Endothelial cell of umbilical vein (primary cell): Measurements from ENCODE around the gene SKI. TPM values are rescaled to one million over a fixed set of nuclear protein-coding genes. Genes with fewer than 3 reads are reported as not detected.

ENCODE experiments used
- BruUV-seq: library from RNA; stranded (reverse); fragments of 400-500 nt; replicated peaks from 2 replicates; lab custom pipeline; 2021; lab: Mats Ljungman, UMichigan
- CTCF ChIA-PET: fragments of 300-600, 350-600 bp; sonication (Branson Sonifier 250); formaldehyde crosslinking; loops from one replicate; lab custom pipeline; 2021; ENCODE audit warnings: antibody characterized with exemption, inconsistent platforms; lab: Charles Lee
- POLR2A ChIA-PET: fragments of 300-600, 350-600 bp; sonication (Branson Sonifier 250); formaldehyde crosslinking; loops from one replicate; lab custom pipeline; 2021; ENCODE audit warnings: antibody characterized with exemption, inconsistent platforms; lab: Charles Lee
- DNase-seq: peaks from one replicate; pipeline ENCODE4 v3.0.0-alpha.2; 2011; ENCODE audit warnings: low read depth, low spot score
- FAIRE-seq: peaks from 2 replicates; lab custom pipeline; 2011; peaks lifted over from hg19 to GRCh38; lab: Jason Lieb, UNC
- H2AFZ ChIP-seq: 2 replicates; pipeline ENCODE4 v1.6.0; 2012; ENCODE audit warnings: low read depth, low read length, control low read depth, inconsistent platforms
- H3K27ac ChIP-seq: 2 replicates; pipeline ENCODE4 v1.5.1; 2011; ENCODE audit warnings: low read depth, mild to moderate bottlenecking, control low read depth, low read length, moderate library complexity; ENCODE audit not compliant: insufficient read depth
- H3K27me3 ChIP-seq, 2 experiments: 2 replicates each; pipeline versions ENCODE4 v1.6.0 to v1.6.1; 2011; ENCODE audit warnings: low read length in 2 of 2, mixed read lengths in 1 of 2; ENCODE audit not compliant: control insufficient read depth in 2 of 2, insufficient read depth in 2 of 2
- H3K36me3 ChIP-seq, 2 experiments: 2 replicates in 1 of 2; 3 replicates in 1 of 2; pipeline ENCODE4 v1.5.1; 2011; ENCODE audit warnings: low read length in 2 of 2, mild to moderate bottlenecking in 1 of 2, moderate library complexity in 1 of 2; ENCODE audit not compliant: control insufficient read depth in 2 of 2, insufficient read depth in 2 of 2; ENCODE audit errors: extremely low read depth in 1 of 2
- H3K4me1 ChIP-seq: 3 replicates; pipeline ENCODE4 v1.5.1; 2011; ENCODE audit warnings: mild to moderate bottlenecking, low read length; ENCODE audit not compliant: control insufficient read depth, insufficient read depth; ENCODE audit errors: extremely low read depth
- H3K4me2 ChIP-seq: 2 replicates; pipeline ENCODE4 v1.6.1; 2011; ENCODE audit warnings: low read length, control low read depth, mixed read lengths; ENCODE audit not compliant: insufficient read depth
- H3K4me3 ChIP-seq, 3 experiments: fragments of 200-600 bp in 1 of 3; sonication (generic), shearing (Covaris generic) in 1 of 3; replicated peaks in 1 of 3; 2 replicates each; pipeline ENCODE4 v1.5.1; 2011 to 2016; ENCODE audit warnings: control low read depth in 3 of 3, low read length in 3 of 3, mild to moderate bottlenecking in 2 of 3, inconsistent platforms in 1 of 3, low read depth in 1 of 3, moderate library complexity in 1 of 3; ENCODE audit not compliant: insufficient read depth in 1 of 3
- H3K79me2 ChIP-seq: 2 replicates; pipeline ENCODE4 v1.6.0; 2012; ENCODE audit warnings: low read length, inconsistent platforms; ENCODE audit not compliant: control insufficient read depth, insufficient read depth
- H3K9ac ChIP-seq: replicated peaks from 2 replicates; pipeline ENCODE3; 2011; ENCODE audit warnings: low read length, control low read depth; ENCODE audit not compliant: insufficient read depth; ENCODE audit errors: extremely low read depth
- H3K9me1 ChIP-seq: replicated peaks from 3 replicates; pipeline ENCODE4 v1.6.0; 2011; ENCODE audit warnings: mild to moderate bottlenecking, low read length; ENCODE audit not compliant: control insufficient read depth, insufficient read depth; ENCODE audit errors: extremely low read depth
- H3K9me3 ChIP-seq: replicated peaks from 2 replicates; pipeline ENCODE4 v1.5.1; 2012; ENCODE audit warnings: low read length, inconsistent platforms; ENCODE audit not compliant: control insufficient read depth, insufficient read depth
- H4K20me1 ChIP-seq: replicated peaks from 2 replicates; pipeline ENCODE3; 2011; ENCODE audit warnings: mild to moderate bottlenecking, low read length; ENCODE audit not compliant: control insufficient read depth, insufficient read depth; ENCODE audit errors: extremely low read depth
- FOS ChIP-seq: IDR thresholded peaks from 2 replicates; pipeline ENCODE4 v1.6.1; 2011; ENCODE audit warnings: mild to moderate bottlenecking, low read length, moderate library complexity, borderline replicate concordance; ENCODE audit not compliant: insufficient read depth
- GATA2 ChIP-seq: IDR thresholded peaks from 2 replicates; pipeline ENCODE4 v1.7.0; 2011; ENCODE audit warnings: low read depth, mild to moderate bottlenecking, moderate library complexity, mixed read lengths, low read length; ENCODE audit not compliant: insufficient read length, insufficient read depth
- MYC ChIP-seq: IDR thresholded peaks from one replicate; pipeline ENCODE4 v1.6.1; 2011; ENCODE audit warnings: mild to moderate bottlenecking, low read depth, low read length
- POLR2A ChIP-seq: IDR thresholded peaks from 2 replicates; pipeline ENCODE4 v1.6.1; 2012; ENCODE audit warnings: low read depth, mild to moderate bottlenecking, control low read depth, low read length
- POLR2AphosphoS5 ChIP-seq: IDR thresholded peaks from 2 replicates; pipeline ENCODE4 v1.6.1; 2012; ENCODE audit warnings: low read depth, mild to moderate bottlenecking, control low read depth, low read length, moderate library complexity; ENCODE audit not compliant: insufficient read depth
- dilution Hi-C: fragments of 300-500 bp; cut with MboI; formaldehyde crosslinking; loops from one replicate; pipeline ENCODE4 v1.15.0; 2019; ENCODE audit warnings: low sequenced_read_pairs; ENCODE audit not compliant: extremely low pct_ligation_motif_present
- intact Hi-C: fragments of 100-400 bp; cut with micrococcal nuclease; formaldehyde crosslinking; loops from one replicate; pipeline ENCODE4 v1.10.0; 2022
- polyA plus RNA-seq, 4 experiments: library from polyadenylated mRNA; depleted of rRNA in 3 of 4; stranded (reverse) in 3 of 4; unstranded in 1 of 4; fragments of >200 nt; gene quantifications; 2 replicates each; pipeline versions ENCODE4 v1.2.1 to v1.2.3, GENCODE V29; 2011 to 2012; ENCODE audit warnings: missing spikeins in 1 of 4
- total RNA-seq: library from RNA; stranded (reverse); gene quantifications from 2 replicates; pipeline ENCODE4 v1.2.3, GENCODE V29; 2021
- TF ChIP-seq, protein P1 (sequence below), 2 donors: IDR thresholded peaks; 1 replicate in 1 of 2; 2 replicates in 1 of 2; pipeline ENCODE4 v1.5.1; 2011; ENCODE audit warnings: low read length in 2 of 2, mild to moderate bottlenecking in 2 of 2, moderate library complexity in 2 of 2, control low read depth in 1 of 2, inconsistent platforms in 1 of 2, low read depth in 1 of 2; ENCODE audit not compliant: insufficient read depth in 1 of 2; ENCODE audit errors: extremely low read depth in 1 of 2
- TF ChIP-seq, protein P2 (sequence below): IDR thresholded peaks from 2 replicates; pipeline ENCODE4 v1.6.1; 2011; ENCODE audit not compliant: insufficient read depth, insufficient read length

The SKI gene
- total and polyA plus RNA-seq, 2 donors (not counting 3 experiments of a cell fraction or from before 2014, with no cell fraction given), result 11.6 to 80.3 TPM

DNA sequence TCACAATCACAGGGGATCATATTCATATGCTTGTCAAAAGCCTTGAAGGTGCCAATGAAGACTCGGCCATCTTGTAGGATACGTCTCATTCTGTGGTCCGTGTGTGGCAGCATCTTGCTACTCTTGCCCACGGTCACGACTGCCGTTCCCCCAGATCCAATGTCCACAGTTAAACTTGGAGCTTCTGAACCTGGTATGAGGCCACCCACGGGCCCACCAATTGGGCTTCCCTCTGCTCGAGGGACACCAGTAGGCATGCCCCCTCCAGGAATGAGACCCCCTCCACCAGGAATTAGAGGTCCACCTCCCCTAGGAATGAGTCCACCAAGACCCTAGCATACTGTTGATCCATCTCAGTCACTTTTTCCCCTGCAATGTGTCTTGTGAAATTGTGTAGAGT lies 123.6 kb downstream of the SKI start:
- Histone ChIP-seq H3K4me1 (no peaks in the 10 kb centered on the region), H3K9me3 (no peaks in the 10 kb centered on the region), H3K79me2 (no peaks in the 10 kb centered on the region), H3K9ac (no peak overlapping the region), H3K4me3 (no peak overlapping the region), H4K20me1 (no peaks in the 10 kb centered on the region), H2AFZ (no peak overlapping the region), H3K4me2 (no peak overlapping the region), H3K27me3 (no peaks in the 10 kb centered on the region), H3K27ac (no peak overlapping the region), H3K36me3 (no peaks in the 10 kb centered on the region), H3K9me1 (no peaks in the 10 kb centered on the region)
- POLR2A ChIA-PET, result no interaction called here
- CTCF ChIA-PET, result interaction anchor here (1.5 kb wide), 1 partner anchor 177 kb away, joined by 4 read pairs; no protein-coding TSS in a partner anchor
- intact Hi-C loops (no loop called here), dilution Hi-C loops (no loop called here)
- TF ChIP-seq POLR2AphosphoS5, result no peak
- TF ChIP-seq, protein P1, sequence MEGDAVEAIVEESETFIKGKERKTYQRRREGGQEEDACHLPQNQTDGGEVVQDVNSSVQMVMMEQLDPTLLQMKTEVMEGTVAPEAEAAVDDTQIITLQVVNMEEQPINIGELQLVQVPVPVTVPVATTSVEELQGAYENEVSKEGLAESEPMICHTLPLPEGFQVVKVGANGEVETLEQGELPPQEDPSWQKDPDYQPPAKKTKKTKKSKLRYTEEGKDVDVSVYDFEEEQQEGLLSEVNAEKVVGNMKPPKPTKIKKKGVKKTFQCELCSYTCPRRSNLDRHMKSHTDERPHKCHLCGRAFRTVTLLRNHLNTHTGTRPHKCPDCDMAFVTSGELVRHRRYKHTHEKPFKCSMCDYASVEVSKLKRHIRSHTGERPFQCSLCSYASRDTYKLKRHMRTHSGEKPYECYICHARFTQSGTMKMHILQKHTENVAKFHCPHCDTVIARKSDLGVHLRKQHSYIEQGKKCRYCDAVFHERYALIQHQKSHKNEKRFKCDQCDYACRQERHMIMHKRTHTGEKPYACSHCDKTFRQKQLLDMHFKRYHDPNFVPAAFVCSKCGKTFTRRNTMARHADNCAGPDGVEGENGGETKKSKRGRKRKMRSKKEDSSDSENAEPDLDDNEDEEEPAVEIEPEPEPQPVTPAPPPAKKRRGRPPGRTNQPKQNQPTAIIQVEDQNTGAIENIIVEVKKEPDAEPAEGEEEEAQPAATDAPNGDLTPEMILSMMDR (IDR thresholded peaks at IDR 0.05; ENCODE audit: extremely low read depth in 1 of 2, insufficient read depth in 1 of 2, low read depth in 1 of 2, low read length in 2 of 2), result no peak
- no TSS peak for BruUV-seq
- DNase-seq (no peak), FAIRE-seq (no peak)

DNA sequence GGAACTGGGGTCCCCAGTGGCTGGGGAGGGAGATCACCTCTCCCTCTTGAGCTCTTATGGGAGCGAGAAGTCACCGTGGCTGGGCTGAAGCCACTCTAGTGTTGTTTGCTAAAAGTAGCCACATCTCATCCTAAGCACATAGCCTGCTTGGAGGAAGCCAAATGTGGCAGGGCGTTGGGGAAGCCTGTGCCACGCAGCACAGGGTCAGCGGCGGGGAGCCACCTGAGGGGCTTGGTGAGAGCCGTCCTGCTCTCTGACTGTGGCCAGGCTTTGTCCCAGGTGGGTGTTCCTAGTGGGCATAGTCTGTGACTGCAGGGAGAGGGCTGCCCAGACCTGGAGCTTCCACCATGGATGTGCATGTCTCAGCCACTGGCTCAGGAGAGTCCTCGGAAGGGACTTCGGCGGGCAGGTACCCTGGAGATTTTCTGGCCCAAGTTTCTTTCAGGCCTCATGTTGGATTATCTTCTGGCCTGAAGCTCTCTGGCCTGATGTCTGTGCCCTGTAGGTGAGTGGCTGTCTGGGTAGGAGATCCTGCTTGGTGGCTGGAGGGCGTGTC lies 124.3 kb downstream of the SKI start:
- H3K79me2 ChIP-seq, result no peaks in the 10 kb centered on the region
- H3K27me3 ChIP-seq, result no peaks in the 10 kb centered on the region
- dilution Hi-C loops (no loop called here), intact Hi-C loops (no loop called here)
- no peak overlapping the region for H3K4me3 ChIP-seq
- no peak overlapping the region for H3K9ac ChIP-seq
- ChIA-PET POLR2A (no interaction called here), CTCF (interaction anchor here (1.5 kb wide), 1 partner anchor 178 kb away, joined by 4 read pairs; no protein-coding TSS in a partner anchor)
- H3K4me1 ChIP-seq, result no peaks in the 10 kb centered on the region
- no peaks in the 10 kb centered on the region for H3K36me3 ChIP-seq
- H3K9me1 ChIP-seq, result no peaks in the 10 kb centered on the region
- TF ChIP-seq MYC (no peak), POLR2AphosphoS5 (no peak), FOS (no peak), GATA2 (no peak), POLR2A (no peak)
- TF ChIP-seq, protein P2, sequence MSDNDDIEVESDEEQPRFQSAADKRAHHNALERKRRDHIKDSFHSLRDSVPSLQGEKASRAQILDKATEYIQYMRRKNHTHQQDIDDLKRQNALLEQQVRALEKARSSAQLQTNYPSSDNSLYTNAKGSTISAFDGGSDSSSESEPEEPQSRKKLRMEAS, result no peak
- FAIRE-seq (no peak), DNase-seq (no peak)
- H3K9me3 ChIP-seq, result no peaks in the 10 kb centered on the region
- no peak overlapping the region for H3K4me2 ChIP-seq
- no peak overlapping the region for H3K27ac ChIP-seq
- no peaks in the 10 kb centered on the region for H4K20me1 ChIP-seq
- no TSS peak for BruUV-seq
- H2AFZ ChIP-seq, result no peak overlapping the region
